Type B pancreatic cell (in vitro differentiated cells): ENCODE measurements around the gene TTLL4. TPM values are rescaled to one million over a fixed set of nuclear protein-coding genes. Genes with fewer than 3 reads are reported as not detected.

Experiments used
- DNase-seq: peaks from one replicate; pipeline ENCODE4 v3.0.0; 2021; ENCODE audit warnings: mixed read lengths; ENCODE audit not compliant: unreplicated experiment; ENCODE audit errors: extremely low spot score
- H3K27ac Mint-ChIP-seq: 2 replicates; pipeline ENCODE4 v1.8.0; 2021; ENCODE audit warnings: mild to moderate bottlenecking, mixed read lengths
- H3K27me3 Mint-ChIP-seq: 2 replicates; pipeline ENCODE4 v1.8.0; 2021; ENCODE audit warnings: mixed read lengths
- H3K36me3 Mint-ChIP-seq: 2 replicates; pipeline ENCODE4 v1.8.0; 2021; ENCODE audit warnings: mixed read lengths
- H3K4me1 Mint-ChIP-seq: one replicate; pipeline ENCODE4 v1.8.0; 2021; ENCODE audit warnings: mixed read lengths; ENCODE audit not compliant: unreplicated experiment
- H3K4me3 Mint-ChIP-seq: 2 replicates; pipeline ENCODE4 v1.8.0; 2021; ENCODE audit warnings: mild to moderate bottlenecking, mixed read lengths
- H3K9me3 Mint-ChIP-seq: 2 replicates; pipeline ENCODE4 v1.8.0; 2021; ENCODE audit warnings: mixed read lengths
- CTCF ChIP-seq: fragments of 200-600 bp; sonication (generic); conservative IDR thresholded peaks from 2 replicates; pipeline ENCODE4 v1.5.0; 2021; ENCODE audit warnings: antibody characterized with exemption, mild to moderate bottlenecking
- total RNA-seq: library from RNA; stranded (reverse); gene quantifications from 2 replicates; pipeline ENCODE4 v1.2.1, GENCODE V29; 2021; ENCODE audit warnings: low replicate concordance

TTLL4 gene
- total RNA-seq, 1 donor from 2014 or later, result 79.8 TPM

DNA sequence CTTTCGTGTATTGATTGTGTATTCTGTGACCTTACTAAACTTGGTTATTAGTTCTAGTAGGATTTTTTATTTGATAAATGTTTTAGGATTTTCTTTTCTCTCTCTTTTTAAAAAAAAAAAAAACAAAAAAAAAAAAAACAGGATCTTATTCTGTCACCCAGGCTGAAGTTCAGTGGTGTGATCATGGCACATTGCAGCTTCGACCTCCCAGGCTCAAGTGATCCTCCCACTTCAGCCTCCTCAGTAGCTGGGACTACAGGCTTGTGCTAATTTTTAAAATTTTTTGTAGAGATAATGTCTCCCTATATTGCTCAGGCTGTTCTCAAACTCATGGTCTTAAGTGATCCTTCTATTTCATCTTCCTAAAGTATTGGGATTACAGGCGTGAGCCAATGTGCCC is 19.0 kb downstream of the TTLL4 start:
- no peak for TF ChIP-seq CTCF
- no peak overlapping the region for H3K27ac Mint-ChIP-seq
- H3K4me3 Mint-ChIP-seq, result no peak overlapping the region
- peaks cover 10% of the 10 kb centered on the region for H3K9me3 Mint-ChIP-seq
- H3K36me3 Mint-ChIP-seq, result peaks cover 41% of the 10 kb centered on the region
- H3K4me1 Mint-ChIP-seq, result peaks cover 6% of the 10 kb centered on the region
- DNase-seq, result no peak
- no peaks in the 10 kb centered on the region for H3K27me3 Mint-ChIP-seq

- peaks cover 30% of the 10 kb centered on the region for H3K36me3 Mint-ChIP-seq
- peaks cover 6% of the 10 kb centered on the region for H3K4me1 Mint-ChIP-seq
- DNase-seq, result no peak
- H3K4me3 Mint-ChIP-seq, result no peak overlapping the region
- peaks cover 5% of the 10 kb centered on the region for H3K9me3 Mint-ChIP-seq
- H3K27ac Mint-ChIP-seq, result no peak overlapping the region
- no peaks in the 10 kb centered on the region for H3K27me3 Mint-ChIP-seq
- no peak for TF ChIP-seq CTCF
These were observed 21.6 kb downstream of the TTLL4 start for GRCh38 chr2:218732052-218732760.

GRCh38 chr2:218732761-218733158 is 22.1 kb downstream of the TTLL4 start:
- TF ChIP-seq CTCF, result no peak
- peaks cover 2% of the 10 kb centered on the region for H3K9me3 Mint-ChIP-seq
- no peak overlapping the region for H3K4me3 Mint-ChIP-seq
- H3K36me3 Mint-ChIP-seq, result peaks cover 26% of the 10 kb centered on the region
- H3K27me3 Mint-ChIP-seq, result no peaks in the 10 kb centered on the region
- peaks cover 6% of the 10 kb centered on the region for H3K4me1 Mint-ChIP-seq
- DNase-seq, result no peak
- H3K27ac Mint-ChIP-seq, result no peak overlapping the region

DNA sequence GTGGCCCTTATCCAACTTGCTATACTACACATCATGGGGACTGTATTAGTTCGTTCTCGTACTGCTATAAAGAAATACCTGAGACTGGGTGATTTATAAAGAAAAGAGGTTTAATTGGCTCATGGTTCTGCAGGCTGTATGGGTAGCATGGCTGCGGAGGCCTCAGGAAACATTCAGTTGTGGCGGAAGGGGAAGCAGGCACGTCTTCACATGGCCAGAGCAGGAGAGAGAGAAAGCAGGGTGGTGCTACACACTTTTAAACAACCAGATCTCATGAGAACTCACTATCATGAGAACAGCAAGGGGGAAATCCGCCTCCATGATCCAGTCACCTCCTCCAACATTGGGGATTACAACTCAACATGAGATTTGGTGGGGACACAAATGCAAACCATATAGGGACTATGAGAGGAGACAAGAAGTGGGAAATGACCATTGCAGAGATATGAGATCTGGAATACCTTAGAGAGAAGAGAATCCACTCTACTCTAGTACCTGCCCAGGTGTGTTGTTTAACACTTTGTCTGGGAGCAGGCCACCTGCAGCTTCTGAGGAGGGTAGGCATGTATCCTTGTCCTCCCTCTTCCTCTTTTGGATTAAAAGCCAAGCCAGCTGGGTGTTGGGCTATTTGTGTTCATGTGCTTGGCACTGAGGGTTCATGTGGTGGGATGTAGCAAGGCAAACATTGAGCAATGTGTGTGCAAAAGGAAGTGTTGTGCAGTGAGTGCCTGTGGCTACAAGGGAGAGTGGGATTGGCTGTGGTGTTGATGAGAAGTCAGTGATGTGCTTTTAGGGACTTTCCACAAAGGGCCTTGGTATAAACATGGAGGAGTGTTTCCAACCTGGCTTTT is 22.8 kb downstream of the TTLL4 start:
- no peak for DNase-seq
- Mint-ChIP-seq H3K27ac (no peak overlapping the region), H3K9me3 (no peaks in the 10 kb centered on the region), H3K27me3 (no peaks in the 10 kb centered on the region), H3K4me3 (no peak overlapping the region), H3K4me1 (peaks cover 6% of the 10 kb centered on the region), H3K36me3 (peaks cover 29% of the 10 kb centered on the region)
- TF ChIP-seq CTCF, result no peak

DNA sequence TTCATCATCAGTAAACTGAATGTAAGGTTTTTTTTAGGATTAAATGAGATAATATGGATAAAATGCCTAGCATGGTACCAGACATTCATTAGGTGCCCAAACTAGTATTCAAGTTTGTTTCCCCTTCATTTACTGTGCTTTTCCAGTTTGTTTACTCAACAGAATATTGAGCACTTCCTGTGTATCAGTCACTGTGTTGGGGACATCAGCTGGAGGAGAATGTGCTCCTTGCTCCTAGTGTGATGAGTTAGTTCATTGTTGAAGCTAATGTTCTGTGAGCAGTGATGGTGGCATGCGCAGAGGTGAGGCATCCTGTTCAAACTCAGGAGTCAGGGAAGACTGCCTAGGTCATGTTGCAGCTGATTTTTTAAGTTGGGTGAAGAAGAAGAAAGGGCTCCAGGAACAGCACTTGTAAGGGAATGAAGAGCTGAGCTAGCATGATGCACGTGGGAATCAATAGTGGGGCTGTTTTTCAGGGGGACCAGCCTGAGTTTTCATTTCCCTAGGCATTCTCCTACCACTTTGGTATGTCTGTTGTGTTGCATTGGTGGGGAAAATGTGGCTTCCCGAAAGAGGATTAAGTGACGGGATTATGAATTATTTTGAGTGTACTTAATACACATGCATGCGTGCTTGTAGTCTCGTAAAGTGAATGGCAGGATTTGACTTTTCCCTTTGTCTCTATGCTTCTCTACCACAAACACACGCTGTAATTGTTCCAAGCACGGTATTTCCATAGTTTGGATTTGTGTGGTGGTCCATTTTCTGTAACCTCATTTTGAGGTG is 23.7 kb downstream of the TTLL4 start:
- peaks cover 26% of the 10 kb centered on the region for H3K36me3 Mint-ChIP-seq
- H3K4me1 Mint-ChIP-seq, result peaks cover 6% of the 10 kb centered on the region
- no peak for TF ChIP-seq CTCF
- no peaks in the 10 kb centered on the region for H3K27me3 Mint-ChIP-seq
- DNase-seq, result no peak
- H3K27ac Mint-ChIP-seq, result no peak overlapping the region
- H3K4me3 Mint-ChIP-seq, result no peak overlapping the region
- no peaks in the 10 kb centered on the region for H3K9me3 Mint-ChIP-seq
